Mesodermal cell (in vitro differentiated cells): Measurements from ENCODE around the gene GEN1.

Experiments used
- H3K27ac ChIP-seq: 2 replicates; pipeline ENCODE4 v1.7.0; 2013; ENCODE audit warnings: mild to moderate bottlenecking, low read depth, low read length, moderate library complexity; ENCODE audit not compliant: severe bottlenecking
- H3K36me3 ChIP-seq: 2 replicates; pipeline ENCODE4 v1.7.1; 2013; ENCODE audit warnings: mild to moderate bottlenecking, low read length, moderate library complexity; ENCODE audit not compliant: control insufficient read depth, insufficient read depth
- H3K4me1 ChIP-seq: one replicate; pipeline ENCODE4 v1.7.1; 2013; ENCODE audit warnings: mild to moderate bottlenecking, low read length; ENCODE audit not compliant: insufficient read depth, control insufficient read depth, poor library complexity, severe bottlenecking
- H3K4me3 ChIP-seq: 2 replicates; pipeline ENCODE4 v1.7.0; 2013; ENCODE audit warnings: low read length, control low read depth, mild to moderate bottlenecking; ENCODE audit not compliant: insufficient read depth, poor library complexity, severe bottlenecking; ENCODE audit errors: extremely low read depth
- H3K9me3 ChIP-seq: 2 replicates; pipeline ENCODE4 v1.7.1; 2013; ENCODE audit warnings: mild to moderate bottlenecking, low read length, moderate library complexity; ENCODE audit not compliant: control insufficient read depth
- WGBS, 2 experiments: methylation state at CpG; one replicate each; pipeline ENCODE4 v1.1.5; 2013; ENCODE audit warnings: missing lambda C conversion rate in 2 of 2; ENCODE audit not compliant: insufficient coverage in 2 of 2; 5-methylcytosine and 5-hydroxymethylcytosine counted together

Gene GEN1

DNA sequence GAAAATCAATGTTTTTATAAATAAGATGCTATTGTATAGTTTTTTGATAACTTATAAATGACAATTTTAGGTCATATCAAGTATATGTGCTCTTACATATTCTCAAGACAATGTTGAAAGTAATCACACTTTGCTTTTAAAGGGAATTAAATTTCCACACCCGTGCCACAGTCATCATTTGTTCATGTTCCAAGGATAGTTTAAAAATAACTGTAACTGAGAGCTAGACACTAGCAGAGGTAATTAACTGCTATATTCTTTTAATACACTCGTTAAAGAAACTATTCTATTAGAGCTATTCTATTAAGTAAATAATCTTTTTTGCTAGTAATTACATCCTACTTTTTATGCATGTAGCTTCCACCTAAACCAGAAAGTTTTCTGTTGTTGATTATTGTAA is 18.0 kb downstream of the GEN1 start:
- no peaks in the 10 kb centered on the region for H3K9me3 ChIP-seq
- no peaks in the 10 kb centered on the region for H3K4me1 ChIP-seq
- H3K36me3 ChIP-seq, result peaks cover 38% of the 10 kb centered on the region
- H3K27ac ChIP-seq, result no peak overlapping the region
- H3K4me3 ChIP-seq, result no peak overlapping the region
- WGBS, 2 experiments, result no CpG with 5 or more reads among the region's 2 CpGs

DNA sequence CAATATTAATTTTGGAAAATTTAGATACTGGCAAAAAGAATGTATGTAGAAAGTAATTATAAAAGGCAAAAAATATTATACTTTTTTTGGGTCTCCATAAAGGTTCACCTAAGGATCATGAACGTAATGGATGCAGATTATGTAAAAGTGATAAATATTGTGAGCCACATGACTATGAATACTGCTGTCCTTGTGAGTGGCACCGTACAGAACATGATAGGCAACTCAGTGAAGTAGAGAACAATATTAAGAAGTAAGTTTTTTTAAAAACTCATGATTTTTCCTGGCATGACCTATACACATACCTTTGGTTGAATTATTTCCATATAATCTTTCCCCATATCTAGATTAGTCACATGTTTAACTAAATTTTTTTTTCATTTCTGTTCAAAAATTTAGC is 18.6 kb downstream of the GEN1 start:
- no peak overlapping the region for H3K27ac ChIP-seq
- H3K4me1 ChIP-seq, result no peaks in the 10 kb centered on the region
- H3K9me3 ChIP-seq, result no peaks in the 10 kb centered on the region
- WGBS, 2 experiments, result 100% methylated on average over 1 of the region's 2 CpGs
- H3K4me3 ChIP-seq, result no peak overlapping the region
- H3K36me3 ChIP-seq, result peaks cover 38% of the 10 kb centered on the region

DNA sequence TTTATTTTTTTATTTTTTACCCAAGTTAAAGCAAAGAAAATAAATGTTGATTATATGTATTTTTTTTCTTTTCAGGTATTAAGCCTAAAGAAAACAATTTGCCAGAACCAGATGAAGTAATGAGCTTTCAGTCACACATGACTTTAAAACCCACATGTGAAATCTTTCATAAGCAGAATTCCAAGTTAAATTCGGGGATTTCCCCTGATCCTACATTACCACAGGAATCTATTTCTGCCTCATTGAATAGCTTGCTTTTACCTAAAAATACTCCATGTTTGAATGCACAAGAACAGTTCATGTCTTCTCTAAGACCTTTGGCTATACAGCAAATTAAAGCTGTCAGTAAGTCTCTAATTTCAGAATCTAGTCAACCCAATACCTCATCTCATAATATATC is 26.6 kb downstream of the GEN1 start:
- H3K4me1 ChIP-seq, result no peaks in the 10 kb centered on the region
- WGBS, 2 experiments, result 86 to 92% methylated on average over 1 of the region's 1 CpG
- no peaks in the 10 kb centered on the region for H3K9me3 ChIP-seq
- no peak overlapping the region for H3K27ac ChIP-seq
- H3K36me3 ChIP-seq, result peaks cover 39% of the 10 kb centered on the region
- H3K4me3 ChIP-seq, result no peak overlapping the region

DNA sequence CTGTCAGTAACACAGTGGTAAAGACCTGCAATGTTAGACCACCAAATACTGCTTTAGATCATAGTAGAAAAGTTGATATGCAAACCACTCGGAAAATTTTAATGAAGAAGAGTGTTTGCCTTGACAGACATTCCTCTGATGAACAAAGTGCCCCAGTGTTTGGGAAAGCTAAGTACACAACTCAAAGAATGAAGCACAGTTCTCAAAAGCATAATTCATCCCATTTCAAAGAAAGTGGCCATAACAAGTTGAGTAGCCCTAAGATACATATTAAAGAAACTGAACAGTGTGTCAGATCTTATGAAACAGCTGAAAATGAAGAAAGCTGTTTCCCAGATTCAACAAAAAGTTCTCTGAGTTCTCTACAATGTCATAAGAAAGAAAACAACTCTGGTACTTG is 27.5 kb downstream of the GEN1 start:
- 100% methylated on average over 1 of the region's 1 CpG; no CpG with 5 or more reads in 1 of the 2 experiments for WGBS, 2 experiments
- Histone ChIP-seq H3K27ac (no peak overlapping the region), H3K4me3 (no peak overlapping the region), H3K4me1 (no peaks in the 10 kb centered on the region), H3K36me3 (peaks cover 33% of the 10 kb centered on the region), H3K9me3 (no peaks in the 10 kb centered on the region)

DNA sequence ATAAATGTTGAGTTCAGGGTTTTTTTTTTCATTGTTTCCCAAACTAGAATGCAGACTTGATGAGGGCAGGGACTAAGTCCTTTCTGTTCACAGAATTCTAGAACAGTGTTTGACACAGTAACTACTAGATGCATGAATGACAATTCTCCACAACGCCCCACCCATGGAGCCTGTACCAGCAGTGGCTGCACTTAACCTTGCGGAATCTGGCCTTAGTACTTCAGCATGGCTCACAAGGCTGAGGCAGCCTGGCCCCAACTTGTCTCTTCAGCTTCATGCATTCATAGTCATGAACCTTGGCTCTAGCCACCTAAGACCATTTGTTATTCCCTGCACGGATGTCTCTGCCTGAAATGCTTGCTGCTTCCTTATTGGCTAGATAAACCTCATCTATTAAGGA is 32.8 kb downstream of the GEN1 start:
- 88 to 96% methylated on average over 3 of the region's 3 CpGs for WGBS, 2 experiments
- Histone ChIP-seq H3K36me3 (peaks cover 4% of the 10 kb centered on the region), H3K9me3 (no peaks in the 10 kb centered on the region), H3K4me1 (no peaks in the 10 kb centered on the region), H3K4me3 (no peak overlapping the region), H3K27ac (no peak overlapping the region)

DNA sequence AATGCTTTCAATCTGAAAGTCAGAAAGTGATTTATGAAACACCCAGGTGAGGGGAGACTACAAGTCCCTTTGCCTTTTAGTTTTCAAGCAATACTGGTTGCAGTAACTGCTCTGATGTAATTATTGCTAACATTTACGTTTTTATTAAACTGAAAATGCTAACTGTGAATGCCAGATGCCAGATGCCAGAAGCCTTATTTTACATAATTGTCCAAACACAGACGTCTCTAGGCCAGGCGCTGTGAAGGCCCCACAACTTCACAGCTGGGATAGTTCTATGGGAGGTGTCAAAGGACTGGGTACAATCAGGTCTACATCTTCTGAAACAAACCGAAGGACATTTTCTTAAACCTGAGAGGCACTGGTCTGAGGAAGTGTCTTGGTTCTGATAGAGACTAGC is 34.8 kb downstream of the GEN1 start:
- H3K4me3 ChIP-seq, result no peak overlapping the region
- peaks cover 2% of the 10 kb centered on the region for H3K4me1 ChIP-seq
- WGBS, 2 experiments, result 40 to 75% methylated on average over 1 to 4 of the region's 4 CpGs
- no peaks in the 10 kb centered on the region for H3K9me3 ChIP-seq
- no peak overlapping the region for H3K27ac ChIP-seq
- no peaks in the 10 kb centered on the region for H3K36me3 ChIP-seq

DNA sequence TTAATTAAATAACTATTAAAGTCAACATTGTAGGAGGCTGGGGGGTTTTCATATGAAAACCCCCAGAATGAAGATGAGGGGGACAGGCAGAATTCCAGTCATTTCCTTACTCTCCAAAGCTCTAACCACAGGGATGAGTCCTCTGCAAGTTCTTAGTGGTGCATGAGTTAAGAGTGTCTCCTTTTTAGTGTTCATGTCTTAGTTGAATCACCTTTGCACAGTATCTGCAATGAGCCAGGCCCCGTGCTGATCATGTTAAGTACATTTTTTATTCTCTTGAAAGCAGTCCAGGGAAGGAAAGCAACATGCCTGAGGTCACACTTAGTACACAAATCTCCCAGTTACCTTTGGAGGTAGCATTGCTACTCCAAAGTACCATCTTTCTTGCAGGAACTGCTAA is 36.6 kb downstream of the GEN1 start:
- H3K4me1 ChIP-seq, result peaks cover 6% of the 10 kb centered on the region
- WGBS, 2 experiments, result 80 to 100% methylated on average over 1 of the region's 1 CpG
- no peak overlapping the region for H3K4me3 ChIP-seq
- H3K27ac ChIP-seq, result no peak overlapping the region
- H3K9me3 ChIP-seq, result no peaks in the 10 kb centered on the region
- H3K36me3 ChIP-seq, result no peaks in the 10 kb centered on the region

DNA sequence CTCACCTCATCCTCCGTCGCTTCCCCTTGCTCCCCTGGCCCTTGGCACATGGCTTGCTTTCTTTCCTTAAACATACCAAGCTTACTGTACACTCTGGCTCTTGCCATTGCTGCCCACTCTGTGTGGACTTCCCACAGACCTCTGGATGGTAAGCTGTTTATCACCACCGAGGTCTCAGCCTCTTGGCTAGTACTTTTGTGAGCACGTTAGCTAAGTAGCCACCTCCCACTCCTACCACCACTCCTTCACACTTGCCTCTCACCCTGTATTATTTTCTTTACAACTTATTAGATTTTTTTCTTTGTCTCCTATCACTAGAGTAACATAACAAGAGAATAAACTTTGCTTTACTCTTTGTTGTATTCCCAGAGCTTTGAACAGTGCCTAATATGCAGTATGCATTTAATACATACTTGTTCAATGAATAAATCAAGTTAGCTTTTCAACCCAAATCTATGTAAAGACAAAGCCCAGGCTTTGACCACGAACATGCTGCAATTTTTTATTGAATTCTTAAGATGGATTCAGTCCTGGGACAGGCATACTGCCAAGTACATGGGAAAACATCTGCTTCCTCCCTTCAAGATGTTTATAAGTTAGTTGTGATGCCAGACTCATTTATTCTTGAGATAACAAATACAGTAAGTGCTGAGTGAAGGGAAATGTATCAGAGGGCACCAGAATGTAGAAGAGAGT is 37.3 kb downstream of the GEN1 start:
- 90 to 92% methylated on average over 3 to 4 of the region's 5 CpGs for WGBS, 2 experiments
- H3K4me3 ChIP-seq, result no peak overlapping the region

DNA sequence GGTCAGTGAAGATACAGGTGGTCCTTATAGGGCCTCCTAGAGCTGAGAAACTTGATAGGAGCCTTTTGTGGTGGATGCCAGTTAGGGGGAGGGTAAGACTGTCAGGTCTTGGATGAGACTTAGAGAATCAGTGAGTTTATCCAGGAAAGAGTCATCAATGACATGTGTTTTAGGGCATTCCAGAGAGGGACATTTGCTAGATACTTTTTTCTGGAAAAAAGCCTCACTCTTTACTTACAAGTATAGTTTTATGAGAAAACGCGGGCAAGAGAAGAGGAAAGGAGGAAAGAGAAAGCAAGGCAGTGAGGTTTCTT is 37.8 kb downstream of the GEN1 start:
- H3K27ac ChIP-seq, result no peak overlapping the region
- no peaks in the 10 kb centered on the region for H3K9me3 ChIP-seq
- 100% methylated on average over 2 of the region's 2 CpGs; no CpG with 5 or more reads in 1 of the 2 experiments for WGBS, 2 experiments
- H3K36me3 ChIP-seq, result no peaks in the 10 kb centered on the region
- H3K4me3 ChIP-seq, result no peak overlapping the region
- H3K4me1 ChIP-seq, result peaks cover 6% of the 10 kb centered on the region

More for the DNA sequence above, 37.3 kb downstream of the GEN1 start:
- H3K36me3 ChIP-seq, result no peaks in the 10 kb centered on the region
- H3K9me3 ChIP-seq, result no peaks in the 10 kb centered on the region
- H3K4me1 ChIP-seq, result peaks cover 6% of the 10 kb centered on the region
- no peak overlapping the region for H3K27ac ChIP-seq

DNA sequence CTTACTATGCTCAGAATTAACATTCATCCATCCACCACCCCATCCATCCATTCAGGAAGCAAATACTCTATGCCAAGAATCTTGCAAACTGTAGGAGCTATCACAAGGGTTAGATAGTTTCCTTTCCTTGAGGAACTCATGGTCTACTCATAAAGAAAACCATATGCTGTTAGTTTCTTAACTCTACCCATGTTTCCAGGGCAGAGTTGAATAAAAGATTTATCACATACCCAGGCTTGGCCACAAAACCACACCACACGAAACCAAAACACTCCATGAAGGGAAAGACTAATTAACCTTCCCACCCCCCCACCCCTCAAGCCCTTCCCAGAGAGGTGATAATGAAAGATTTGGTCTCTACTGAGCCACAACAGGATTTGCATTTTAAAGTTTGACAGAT is 38.6 kb downstream of the GEN1 start:
- WGBS, 2 experiments, result no CpG with 5 or more reads among the region's 1 CpG
- Histone ChIP-seq H3K27ac (no peak overlapping the region), H3K4me3 (no peak overlapping the region), H3K9me3 (no peaks in the 10 kb centered on the region), H3K4me1 (peaks cover 6% of the 10 kb centered on the region), H3K36me3 (no peaks in the 10 kb centered on the region)

DNA sequence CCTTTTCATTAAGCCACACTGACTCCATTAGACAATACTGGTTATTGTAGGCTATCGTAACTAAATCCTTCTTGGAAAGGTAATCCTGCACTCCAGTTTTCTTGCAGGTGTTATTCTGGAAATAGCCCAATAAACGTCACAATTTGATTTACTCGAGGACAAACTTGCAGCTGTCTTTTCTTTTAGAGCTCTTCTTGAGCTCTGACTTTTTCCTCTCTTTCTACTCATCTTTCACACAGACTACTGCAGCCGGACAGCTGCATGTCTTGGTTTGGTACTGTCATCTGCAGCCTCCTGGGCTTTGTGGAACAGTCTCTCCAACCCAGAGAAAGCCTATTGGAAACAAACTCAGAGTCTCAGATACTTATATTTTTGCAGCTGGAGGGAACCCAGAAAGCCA is 39.4 kb downstream of the GEN1 start:
- WGBS, 2 experiments, result 82 to 86% methylated on average over 3 to 4 of the region's 4 CpGs
- Histone ChIP-seq H3K36me3 (no peaks in the 10 kb centered on the region), H3K27ac (no peak overlapping the region), H3K4me3 (no peak overlapping the region), H3K9me3 (no peaks in the 10 kb centered on the region), H3K4me1 (peaks cover 6% of the 10 kb centered on the region)
